A549 treated with AZD2906 at 1 μM for 4 hours (cell line): ENCODE data around the gene SERPINA5. TPM values are rescaled to one million over a fixed set of nuclear protein-coding genes. Genes with fewer than 3 reads are reported as not detected.

Experiments
- total RNA-seq: library from RNA; stranded (reverse); fragments of 200-300 nt; extraction: Qiagen RNA extraction; gene quantifications from 5 replicates; pipeline ENCODE4 v1.2.3, GENCODE V29; 2022

The SERPINA5 gene
- 0.11 to 0.21 TPM (median 0.18 TPM) in 5 replicates for total RNA-seq

GRCh38 chr14:94581127-94581999, at the start of gene SERPINA5:
SERPINA5 (plus strand) TSS chr14:94581426; CDS start chr14:94587363, 5,937 bp downstream.

GRCh38 chr14:94560751-94561655, 20.2 kb upstream of the SERPINA5 start, which contains the start of gene SERPINA4:
SERPINA4 (plus strand) TSS chr14:94561442; CDS start chr14:94563483, 2,041 bp downstream.

GRCh38 chr14:94612174-94612573, 30.9 kb downstream of the SERPINA5 start, which contains the start of gene SERPINA3:
SERPINA3 (plus strand) TSS chr14:94612391; CDS start chr14:94614442, 2,051 bp downstream.

Other genes with a start within 250 kb of the SERPINA5 start
- gene SERPINA2, start 214.7 kb upstream of the SERPINA5 start, total RNA-seq: 0.08 TPM in 1 of 5 replicates, not detected in the others
- gene SERPINA1, start 192.8 kb upstream of the SERPINA5 start, total RNA-seq: 1.1 to 3.0 TPM (median 2.4 TPM) in 5 replicates
- gene SERPINA11, start 128.6 kb upstream of the SERPINA5 start, total RNA-seq: not detected in 5 replicates
- 0.07 to 0.09 TPM in 2 of 5 replicates, not detected in the others for gene SERPINA9, start 105.2 kb upstream of the SERPINA5 start, total RNA-seq
- 0.08 TPM in 1 of 5 replicates, not detected in the others for gene SERPINA12, start 72.0 kb upstream of the SERPINA5 start, total RNA-seq
- gene SERPINA4, start 20.0 kb upstream of the SERPINA5 start, total RNA-seq: 0.03 to 0.09 TPM (median 0.05 TPM) in 4 of 5 replicates, not detected in the other
- 12.3 to 15.0 TPM (median 13.4 TPM) in 5 replicates for gene SERPINA3, start 31.0 kb downstream of the SERPINA5 start, total RNA-seq
- 0.29 to 0.49 TPM (median 0.33 TPM) in 5 replicates for gene GSC, start 188.7 kb downstream of the SERPINA5 start, total RNA-seq